ENCODE results near the gene CCDC83.

DNA sequence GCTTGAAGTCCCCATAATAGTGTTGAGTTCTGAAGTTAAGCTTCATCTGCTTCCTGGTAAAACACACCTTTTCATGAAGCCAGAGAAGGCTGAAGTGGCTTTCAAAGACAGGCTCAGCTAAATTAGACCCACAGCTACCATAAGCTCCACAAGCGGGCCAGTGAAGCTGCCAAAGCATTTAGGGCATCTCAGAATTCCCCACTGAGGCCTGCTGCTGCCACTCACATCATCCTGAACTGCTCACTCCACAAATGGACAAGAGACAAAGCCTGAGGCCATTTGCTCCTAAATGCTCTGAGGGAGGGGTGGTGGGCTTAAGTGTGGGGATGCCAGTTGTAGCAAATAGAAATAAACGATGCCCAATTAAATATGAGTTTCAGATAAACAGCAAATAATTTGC, 14.6 kb downstream of the CCDC83 start:
- no peak for TF ChIP-seq EZH2 (IDR thresholded peaks at IDR 0.05; ENCODE audit: insufficient read depth, poor library complexity, severe bottlenecking)
- no peak for TF ChIP-seq EZH2phosphoT487 (IDR thresholded peaks at IDR 0.05; ENCODE audit: insufficient read depth, low read depth)

Measured in GM23248 (cell line).